Osteocyte (in vitro differentiated cells): Measurements from ENCODE around the gene PSPC1. TPM values are rescaled to one million over a fixed set of nuclear protein-coding genes. Genes with fewer than 3 reads are reported as not detected.

ENCODE experiments used
- DNase-seq: peaks from one replicate; pipeline ENCODE4 v3.0.0; 2021; ENCODE audit warnings: mixed read lengths; ENCODE audit not compliant: unreplicated experiment; ENCODE audit errors: extremely low spot score
- H3K27ac Mint-ChIP-seq: one replicate; pipeline ENCODE4 v1.8.0; 2021; ENCODE audit warnings: mild to moderate bottlenecking, mixed read lengths; ENCODE audit not compliant: unreplicated experiment
- H3K27me3 Mint-ChIP-seq: one replicate; pipeline ENCODE4 v1.8.0; 2021; ENCODE audit warnings: mixed read lengths; ENCODE audit not compliant: unreplicated experiment
- H3K36me3 Mint-ChIP-seq: one replicate; pipeline ENCODE4 v1.8.0; 2021; ENCODE audit warnings: mixed read lengths; ENCODE audit not compliant: unreplicated experiment
- H3K4me1 Mint-ChIP-seq: one replicate; pipeline ENCODE4 v1.8.0; 2021; ENCODE audit warnings: mixed read lengths; ENCODE audit not compliant: unreplicated experiment
- H3K4me3 Mint-ChIP-seq: one replicate; pipeline ENCODE4 v1.8.0; 2021; ENCODE audit warnings: mild to moderate bottlenecking, moderate library complexity, mixed read lengths; ENCODE audit not compliant: unreplicated experiment
- H3K9me3 Mint-ChIP-seq: one replicate; pipeline ENCODE4 v1.8.0; 2021; ENCODE audit warnings: mixed read lengths; ENCODE audit not compliant: unreplicated experiment
- CTCF ChIP-seq: fragments of 200-600 bp; sonication (generic); IDR thresholded peaks from 2 replicates; pipeline ENCODE4 v1.5.0; 2021; ENCODE audit warnings: antibody characterized with exemption, mild to moderate bottlenecking, moderate library complexity
- total RNA-seq: library from RNA; stranded (reverse); gene quantifications from 2 replicates; pipeline ENCODE4 v1.2.1, GENCODE V29; 2021

Gene PSPC1
- total RNA-seq, 1 donor from 2014 or later, result 62.8 TPM

GRCh38 chr13:19772306-19772705 lies 10.4 kb downstream of the PSPC1 start:
- Mint-ChIP-seq H3K4me3 (no peak overlapping the region), H3K9me3 (no peaks in the 10 kb centered on the region), H3K36me3 (peaks cover 18% of the 10 kb centered on the region), H3K4me1 (peaks cover 24% of the 10 kb centered on the region), H3K27me3 (no peaks in the 10 kb centered on the region), H3K27ac (no peak overlapping the region)
- DNase-seq, result no peak
- no peak for TF ChIP-seq CTCF

- no peak overlapping the region for H3K27ac Mint-ChIP-seq
- peaks cover 19% of the 10 kb centered on the region for H3K4me1 Mint-ChIP-seq
- H3K9me3 Mint-ChIP-seq, result no peaks in the 10 kb centered on the region
- H3K27me3 Mint-ChIP-seq, result no peaks in the 10 kb centered on the region
- TF ChIP-seq CTCF, result no peak
- DNase-seq, result no peak
- peaks cover 18% of the 10 kb centered on the region for H3K36me3 Mint-ChIP-seq
- no peak overlapping the region for H3K4me3 Mint-ChIP-seq
Measured at GRCh38 chr13:19769854-19770253, 12.9 kb downstream of the PSPC1 start.

- no peak for TF ChIP-seq CTCF
- no peaks in the 10 kb centered on the region for H3K27me3 Mint-ChIP-seq
- H3K9me3 Mint-ChIP-seq, result no peaks in the 10 kb centered on the region
- peak overlapping the region; percentile 38 for H3K27ac Mint-ChIP-seq
- no peak for DNase-seq
- peaks cover 16% of the 10 kb centered on the region for H3K4me1 Mint-ChIP-seq
- peaks cover 19% of the 10 kb centered on the region for H3K36me3 Mint-ChIP-seq
- no peak overlapping the region for H3K4me3 Mint-ChIP-seq
Measured at GRCh38 chr13:19767966-19768365, 14.8 kb downstream of the PSPC1 start.

GRCh38 chr13:19766591-19766990 lies 16.2 kb downstream of the PSPC1 start:
- Mint-ChIP-seq H3K27me3 (no peaks in the 10 kb centered on the region), H3K27ac (no peak overlapping the region), H3K9me3 (no peaks in the 10 kb centered on the region), H3K4me3 (no peak overlapping the region), H3K36me3 (peaks cover 16% of the 10 kb centered on the region), H3K4me1 (peaks cover 8% of the 10 kb centered on the region)
- no peak for DNase-seq
- no peak for TF ChIP-seq CTCF

- Mint-ChIP-seq H3K4me3 (no peak overlapping the region), H3K27me3 (no peaks in the 10 kb centered on the region), H3K27ac (no peak overlapping the region), H3K36me3 (peaks cover 13% of the 10 kb centered on the region), H3K4me1 (peaks cover 8% of the 10 kb centered on the region), H3K9me3 (no peaks in the 10 kb centered on the region)
- no peak for TF ChIP-seq CTCF
- DNase-seq, result no peak
Measured at GRCh38 chr13:19764237-19764636, 18.5 kb downstream of the PSPC1 start.
